ENCODE data around the gene SEMA3A.

SEMA3A gene

GRCh38 chr7:84003191-84003590, 191.4 kb downstream of the SEMA3A start:
- DNase-seq, result no peak

- DNase-seq, result no peak
Measured at GRCh38 chr7:84002348-84002747, 192.2 kb downstream of the SEMA3A start.

GRCh38 chr7:83996879-83997278, 197.7 kb downstream of the SEMA3A start:
- no peak for DNase-seq

- DNase-seq, result no peak
Measured at GRCh38 chr7:83987764-83988163, 206.8 kb downstream of the SEMA3A start.

GRCh38 chr7:83985821-83986220, 208.8 kb downstream of the SEMA3A start:
- no peak for DNase-seq

- no peak for DNase-seq
Measured at GRCh38 chr7:83984591-83984990, 210.0 kb downstream of the SEMA3A start.

GRCh38 chr7:83984076-83984475, 210.5 kb downstream of the SEMA3A start:
- no peak for DNase-seq

GRCh38 chr7:83983606-83984005, 211.0 kb downstream of the SEMA3A start:
- DNase-seq, result no peak

- DNase-seq, result no peak
Measured at GRCh38 chr7:83976302-83976701, 218.3 kb downstream of the SEMA3A start.

GRCh38 chr7:83970081-83970480, 224.5 kb downstream of the SEMA3A start:
- DNase-seq, result no peak

GRCh38 chr7:83964318-83964717, 230.3 kb downstream of the SEMA3A start:
- no peak for DNase-seq

GRCh38 chr7:83957333-83957732, 237.3 kb downstream of the SEMA3A start:
- no peak for DNase-seq

- DNase-seq, result no peak
Measured at GRCh38 chr7:83956104-83956503, 238.5 kb downstream of the SEMA3A start.

- no peak for DNase-seq
Measured at GRCh38 chr7:83952236-83952635, 242.4 kb downstream of the SEMA3A start.

GRCh38 chr7:83947260-83947659, 247.3 kb downstream of the SEMA3A start:
- no peak for DNase-seq

- no peak for DNase-seq
Measured at GRCh38 chr7:83946801-83947200, 247.8 kb downstream of the SEMA3A start.

GRCh38 chr7:83941300-83941699, 253.3 kb downstream of the SEMA3A start:
- no peak for DNase-seq

GRCh38 chr7:83937930-83938329, 256.7 kb downstream of the SEMA3A start:
- DNase-seq, result no peak

- peak; percentile 24 for DNase-seq
Measured at GRCh38 chr7:83936056-83936708, 258.4 kb downstream of the SEMA3A start.

GRCh38 chr7:83934118-83934734, 260.4 kb downstream of the SEMA3A start:
- DNase-seq, result no peak

- no peak for DNase-seq
Measured at GRCh38 chr7:83931968-83932367, 262.6 kb downstream of the SEMA3A start.

- no peak for DNase-seq
Measured at GRCh38 chr7:83930262-83930661, 264.3 kb downstream of the SEMA3A start.

GRCh38 chr7:83925860-83926259, 268.7 kb downstream of the SEMA3A start:
- no peak for DNase-seq

GRCh38 chr7:83921941-83922607, 272.5 kb downstream of the SEMA3A start:
- no peak for DNase-seq
